Stimulated activated CD4-positive, alpha-beta T cell treated with anti-CD3 and anti-CD28 coated beads, Interleukin-12 subunit alpha, Interleukin-12 subunit beta, amount 100 ng/mL, for 24 hours (primary cell): Measurements from ENCODE around the gene CTNNA2.

Experiments
- DNase-seq, 2 experiments: peaks; one replicate each; pipeline ENCODE4 v3.0.0-alpha.2; 2020; ENCODE audit warnings: low read depth in 2 of 2

Gene CTNNA2

DNA sequence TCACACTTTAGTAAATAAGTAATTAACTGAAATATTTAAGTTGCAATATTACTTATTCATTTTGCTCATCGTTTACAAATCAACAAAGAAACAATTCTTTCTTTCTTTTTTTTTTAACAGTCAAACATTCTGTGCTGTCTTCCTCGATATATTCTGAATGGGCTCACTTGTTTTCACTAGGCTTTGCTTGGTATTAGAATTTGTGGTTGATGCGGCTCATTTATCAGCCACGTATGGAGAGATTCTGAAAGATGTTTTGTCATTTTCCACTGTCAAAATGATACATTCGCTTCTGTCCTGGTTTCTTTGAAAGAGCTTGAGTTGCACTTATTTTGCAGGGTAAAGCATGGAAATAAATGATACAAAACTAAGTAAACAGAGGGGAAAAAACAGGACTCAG, 468.0 kb downstream of the CTNNA2 start:
- DNase-seq: no peak

DNA sequence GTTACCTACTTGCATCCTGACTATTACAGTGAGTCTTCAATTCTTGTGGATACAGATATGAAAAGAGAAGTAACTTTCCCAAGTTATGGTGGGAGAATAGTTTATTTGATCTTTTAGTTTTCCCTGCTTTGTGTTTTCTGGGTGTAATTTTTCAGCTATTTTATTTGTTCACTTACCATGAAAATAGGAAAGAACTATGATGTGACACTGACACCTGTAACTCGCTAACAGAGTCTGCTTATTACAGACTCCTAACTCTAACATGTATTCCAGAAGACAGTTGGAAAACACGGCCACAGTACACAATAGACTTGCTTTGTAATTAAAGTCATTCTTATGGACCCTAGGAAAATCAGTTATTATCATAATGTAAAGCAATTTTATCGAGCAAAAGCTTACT, 468.5 kb downstream of the CTNNA2 start:
- DNase-seq: no peak

DNA sequence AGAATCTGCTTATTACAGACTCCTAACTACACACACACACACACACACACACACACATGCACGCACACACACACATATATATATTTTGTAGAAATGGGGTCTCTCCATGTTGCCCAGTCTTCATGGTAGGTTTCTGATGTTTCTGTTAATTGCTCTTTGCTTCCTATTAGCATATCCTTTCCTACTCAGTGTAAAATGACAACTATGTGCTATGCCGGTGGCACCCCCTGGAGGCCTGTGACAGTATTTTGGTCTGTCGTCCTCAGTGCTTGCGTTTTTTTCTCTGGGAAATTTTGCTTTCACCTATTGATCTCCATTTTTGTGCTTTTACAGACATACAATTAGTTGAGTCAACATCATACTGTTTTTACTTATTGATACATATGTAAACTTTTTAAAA, 469.6 kb downstream of the CTNNA2 start:
- DNase-seq: peak in 1 of 2 experiments; percentile 0

DNA sequence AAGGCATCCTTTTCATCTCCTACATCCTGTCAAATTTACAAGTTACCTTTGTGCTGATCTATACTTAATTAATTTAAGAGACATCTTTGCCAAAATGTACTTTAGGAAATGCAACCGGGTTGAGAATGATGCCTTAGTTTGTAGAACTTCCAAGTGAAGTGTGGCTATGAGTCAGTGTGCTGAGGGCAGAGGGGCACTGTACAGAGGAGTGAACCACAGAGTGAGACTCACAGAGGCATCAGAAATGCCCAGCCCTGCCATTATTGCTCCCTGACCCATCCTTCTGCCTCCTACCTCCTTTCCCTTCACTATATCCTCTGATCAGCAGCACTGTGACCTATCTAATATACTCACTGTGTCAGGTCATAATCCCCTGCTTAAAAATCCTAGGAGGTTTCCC, 471.6 kb downstream of the CTNNA2 start:
- DNase-seq: no peak

DNA sequence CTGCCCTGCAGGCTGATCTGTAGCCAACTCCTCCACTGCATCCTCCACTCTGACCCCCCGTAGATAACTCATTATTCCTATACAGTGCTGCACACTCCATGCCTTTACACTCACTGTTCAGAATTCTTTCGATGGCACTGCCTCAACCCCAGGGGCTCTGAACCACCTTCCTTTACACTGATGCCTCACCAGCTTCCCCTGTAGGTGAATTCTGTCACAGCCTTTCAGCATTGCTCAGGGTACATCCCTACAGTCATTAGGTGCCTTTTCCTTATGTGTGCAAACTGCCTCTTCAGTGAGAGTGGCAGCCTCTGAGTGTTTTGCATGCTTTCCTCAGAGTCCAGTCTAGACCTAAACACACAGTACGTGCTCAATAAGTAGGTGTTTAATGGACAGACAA, 472.3 kb downstream of the CTNNA2 start:
- no peak for DNase-seq

DNA sequence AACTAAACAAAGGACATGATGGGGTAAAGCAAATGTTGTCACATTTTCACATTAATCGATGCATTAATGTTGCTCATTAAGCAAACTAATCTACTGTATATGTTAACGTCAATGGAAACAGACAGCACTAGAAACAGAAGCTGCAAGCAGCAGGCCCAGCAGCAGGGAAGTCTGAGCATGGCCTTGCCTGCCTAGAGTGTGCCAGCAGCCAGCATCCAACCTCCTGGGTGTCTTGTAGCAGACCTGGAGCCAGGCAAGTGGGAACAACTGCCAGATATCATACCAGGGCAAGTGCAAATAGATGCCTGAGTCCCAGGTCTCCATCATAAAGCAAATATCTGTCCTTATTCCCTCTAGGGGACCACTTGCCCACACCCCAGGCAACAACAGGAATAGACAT, 472.7 kb downstream of the CTNNA2 start:
- DNase-seq: no peak

DNA sequence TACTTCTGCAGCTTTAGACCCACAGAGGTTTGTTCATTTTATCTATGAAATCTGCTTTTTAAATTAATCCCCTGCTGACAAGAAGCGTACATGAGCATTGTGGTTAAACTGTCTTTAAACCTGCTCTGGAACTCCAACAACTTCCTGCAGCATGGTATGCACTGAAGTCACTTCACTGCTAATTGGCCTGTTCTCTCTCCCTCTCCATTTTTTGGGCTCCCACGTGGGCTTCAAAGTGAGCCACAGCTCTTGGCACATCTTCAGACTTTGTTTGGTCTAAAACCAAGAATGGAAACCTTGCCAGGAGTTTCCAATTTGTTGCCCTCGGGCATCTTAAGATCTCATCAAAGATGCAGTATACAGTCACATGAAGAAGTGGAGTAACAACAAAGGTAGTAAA, 480.3 kb downstream of the CTNNA2 start:
- DNase-seq: no peak

- DNase-seq: no peak
Observed at GRCh38 chr2:79994161-79994560, 481.3 kb downstream of the CTNNA2 start.

DNA sequence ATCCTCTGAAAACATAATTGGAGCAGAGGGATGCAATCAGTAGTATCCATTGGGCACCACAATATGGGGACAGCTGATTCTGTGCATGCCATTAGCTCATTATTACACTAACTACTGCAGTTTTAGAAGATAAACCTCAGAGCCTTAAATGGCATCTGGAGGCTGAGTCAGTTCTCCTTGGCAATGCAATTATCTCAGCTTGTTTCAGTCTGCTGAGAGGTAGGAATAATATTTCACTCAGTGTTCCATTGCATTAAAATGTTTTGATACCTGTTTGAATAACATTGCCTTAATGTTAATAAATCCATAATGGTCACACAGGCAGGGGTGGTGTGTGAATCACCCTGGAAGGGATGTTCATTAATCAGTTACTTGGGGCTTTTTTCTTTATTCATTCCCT, 482.1 kb downstream of the CTNNA2 start:
- no peak for DNase-seq

GRCh38 chr2:79996709-79997108, 483.9 kb downstream of the CTNNA2 start:
- DNase-seq: no peak

DNA sequence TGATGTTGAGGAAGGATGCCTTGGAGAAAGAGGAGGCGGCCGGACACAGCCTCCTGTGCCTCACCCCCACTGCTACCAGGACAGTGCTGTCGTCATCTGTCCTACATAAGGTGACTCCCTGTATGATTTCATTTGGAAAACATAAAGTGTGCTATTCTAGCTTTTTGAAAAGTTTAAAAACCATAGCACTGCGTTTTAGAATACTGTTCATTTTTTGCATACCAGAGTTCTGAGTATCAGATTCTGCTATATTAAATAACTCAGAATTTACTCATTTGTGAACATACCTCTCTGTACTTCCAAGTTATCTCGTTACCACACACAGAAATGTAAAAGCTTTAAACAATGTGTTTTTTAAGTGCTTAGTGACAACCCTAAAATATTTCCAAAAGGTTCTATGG, 488.9 kb downstream of the CTNNA2 start:
- DNase-seq: no peak

GRCh38 chr2:80002112-80002511, 489.3 kb downstream of the CTNNA2 start:
- DNase-seq: no peak

GRCh38 chr2:80002568-80003157, 489.8 kb downstream of the CTNNA2 start:
- no peak for DNase-seq

DNA sequence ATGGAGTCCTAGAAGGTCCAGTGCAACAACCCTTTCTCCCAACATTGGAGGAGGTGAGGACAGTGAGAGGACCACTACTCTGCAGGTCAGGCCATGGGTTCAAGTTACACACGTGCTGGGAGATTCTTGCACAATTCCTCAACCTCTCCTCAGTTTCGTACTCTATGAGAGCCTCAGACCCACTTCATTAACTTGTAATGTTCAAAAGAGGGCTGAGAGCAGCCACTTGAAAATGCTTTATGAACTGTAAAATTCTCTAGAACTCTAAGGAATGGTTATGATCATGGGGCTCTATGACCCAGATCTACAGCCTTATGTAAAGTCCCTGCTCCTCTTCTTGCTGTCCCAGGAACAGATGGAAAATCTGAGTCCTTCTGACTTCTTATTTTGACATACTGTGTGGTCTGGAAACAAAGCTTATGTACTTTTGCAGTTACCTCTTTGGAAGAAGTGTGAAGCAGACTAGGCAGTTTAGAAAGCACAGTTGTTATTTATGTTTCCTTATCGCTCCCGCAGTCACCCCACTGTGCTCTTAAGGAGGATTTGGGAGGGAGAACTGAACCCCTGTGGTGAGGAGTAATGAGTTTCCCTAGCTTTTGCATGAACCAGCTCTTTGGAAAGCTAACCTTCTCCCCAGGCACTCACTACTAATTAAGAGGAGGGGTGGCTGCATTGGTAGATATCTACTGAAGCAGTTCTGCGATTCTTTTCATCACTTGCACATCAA, 495.1 kb downstream of the CTNNA2 start:
- no peak for DNase-seq

GRCh38 chr2:80008596-80008995, 495.7 kb downstream of the CTNNA2 start:
- DNase-seq: no peak

GRCh38 chr2:80009211-80009610, 496.4 kb downstream of the CTNNA2 start:
- DNase-seq: no peak

GRCh38 chr2:80012061-80012460, 499.2 kb downstream of the CTNNA2 start:
- DNase-seq: no peak

DNA sequence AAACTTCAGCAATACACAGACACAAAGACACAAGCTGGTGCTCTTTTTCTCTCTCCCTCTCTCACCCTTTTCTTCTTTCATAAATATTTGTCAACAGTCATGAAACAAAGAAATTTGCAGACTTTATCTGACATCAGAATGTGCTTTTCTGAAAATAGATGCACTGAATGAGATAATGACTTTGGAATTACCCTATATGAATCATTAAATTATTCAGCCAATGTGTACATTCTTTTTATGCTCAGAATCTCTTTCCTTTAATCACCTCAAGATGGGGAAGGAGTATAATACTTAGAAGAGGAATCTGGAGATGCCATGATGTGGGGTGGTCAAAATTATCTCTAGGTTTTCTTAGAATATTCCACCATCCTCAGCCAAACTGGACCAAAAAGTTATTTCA, 501.8 kb downstream of the CTNNA2 start:
- no peak for DNase-seq

- no peak for DNase-seq
Observed at GRCh38 chr2:80016171-80016570, 503.3 kb downstream of the CTNNA2 start.

DNA sequence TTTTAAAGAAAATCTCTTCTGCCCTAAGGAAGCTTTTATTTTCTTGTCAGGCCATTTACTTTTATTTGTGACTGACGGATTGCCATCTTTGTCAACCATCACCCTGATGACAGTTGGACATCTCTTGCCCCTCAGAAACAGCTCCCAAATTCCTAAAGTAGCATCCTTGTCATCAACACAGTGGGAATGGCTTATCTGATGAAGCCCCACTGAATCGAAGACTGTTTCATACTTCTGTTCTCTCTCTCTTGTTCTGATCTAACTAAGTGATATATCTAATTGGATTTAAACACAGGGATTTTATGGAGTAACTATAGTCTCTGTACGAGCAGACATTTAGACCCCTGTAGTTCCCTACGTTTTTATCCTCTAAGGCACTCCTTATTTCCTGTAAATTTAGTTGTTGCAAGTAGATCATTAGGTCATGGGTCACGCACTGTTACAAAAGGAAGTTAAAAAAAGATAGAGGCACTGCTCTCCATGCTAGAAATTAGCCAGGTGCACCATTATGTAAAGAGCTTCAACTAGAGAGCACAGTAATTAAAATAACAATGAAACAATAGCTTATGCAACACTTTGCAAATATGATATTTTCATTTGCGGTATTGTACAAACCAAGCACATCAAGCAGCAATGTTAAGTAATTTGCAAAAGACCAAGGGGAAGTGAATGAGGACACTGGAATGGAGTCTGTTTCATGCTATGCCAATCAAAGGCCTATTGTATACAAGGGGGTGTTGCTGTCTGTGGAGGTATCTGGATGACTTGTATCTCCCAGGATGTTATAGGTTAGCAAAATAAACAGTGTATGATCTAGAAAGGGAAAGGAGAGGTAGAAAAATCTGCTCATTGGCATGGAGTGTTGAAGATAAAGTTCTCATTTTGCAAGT, 507.0 kb downstream of the CTNNA2 start:
- no peak for DNase-seq

DNA sequence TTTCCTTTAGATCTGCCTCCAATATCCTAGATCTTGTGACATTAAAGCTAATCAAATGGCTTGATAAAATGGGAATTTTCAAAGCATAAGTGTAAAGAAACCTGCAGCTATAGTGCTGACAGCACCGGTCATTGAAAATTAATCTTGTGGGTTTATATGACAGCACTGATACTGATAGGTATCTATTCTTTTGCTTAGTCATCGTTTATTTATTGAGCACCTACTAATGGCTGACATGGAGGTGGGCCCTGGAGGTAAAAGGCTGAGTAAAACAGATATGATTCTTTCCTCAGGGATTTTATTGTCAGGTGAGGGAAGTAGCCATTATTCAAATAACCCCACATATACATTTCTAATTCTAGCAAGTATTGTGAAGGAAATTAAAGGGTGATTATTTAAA, 509.2 kb downstream of the CTNNA2 start:
- DNase-seq: no peak

GRCh38 chr2:80026040-80026729, 513.3 kb downstream of the CTNNA2 start:
- DNase-seq: no peak
